ENCODE measurements around the gene RWDD3.

GRCh38 chr1:95230256-95230655 is 3.8 kb upstream of the RWDD3 start:
- no peak for TF ChIP-seq CTCF (IDR thresholded peaks at IDR 0.05)
- no peak for TF ChIP-seq POLR2A (IDR thresholded peaks at IDR 0.05)
